GM18861 (cell line): ENCODE data around the gene SLC4A11.

ENCODE experiments used
- ATAC-seq: cut with Tn5 transposase; IDR thresholded peaks from one replicate; pipeline ENCODE4 v1.9.1; 2021; ENCODE audit not compliant: unreplicated experiment

SLC4A11 gene

GRCh38 chr20:3239026-3239866 lies at the start of gene SLC4A11:
SLC4A11 (minus strand) TSS chr20:3239190; CDS start chr20:3239137, 53 bp downstream.
- no peak for ATAC-seq

- ATAC-seq, result no peak
These were observed 44.3 kb upstream of the SLC4A11 start for GRCh38 chr20:3283222-3283820.

- no peak for ATAC-seq
These were observed 43.6 kb upstream of the SLC4A11 start for GRCh38 chr20:3282271-3283221.

- no peak for ATAC-seq
These were observed 42.4 kb upstream of the SLC4A11 start for GRCh38 chr20:3281437-3281836.

GRCh38 chr20:3279761-3280160 lies 40.8 kb upstream of the SLC4A11 start:
- ATAC-seq, result no peak

- no peak for ATAC-seq
These were observed 38.9 kb upstream of the SLC4A11 start for GRCh38 chr20:3277686-3278465.

GRCh38 chr20:3276680-3277015 lies 37.7 kb upstream of the SLC4A11 start:
- ATAC-seq, result no peak

GRCh38 chr20:3275966-3276679 lies 37.1 kb upstream of the SLC4A11 start:
- ATAC-seq, result no peak

- no peak for ATAC-seq
These were observed 36.3 kb upstream of the SLC4A11 start for GRCh38 chr20:3275064-3275935.

GRCh38 chr20:3273371-3273770 lies 34.4 kb upstream of the SLC4A11 start:
- no peak for ATAC-seq

GRCh38 chr20:3270051-3270450 lies 31.1 kb upstream of the SLC4A11 start:
- ATAC-seq, result no peak

- ATAC-seq, result no peak
These were observed 23.6 kb upstream of the SLC4A11 start for GRCh38 chr20:3262566-3262965.

- ATAC-seq, result no peak
These were observed 19.4 kb upstream of the SLC4A11 start for GRCh38 chr20:3258429-3258828.

GRCh38 chr20:3255728-3256127 lies 16.7 kb upstream of the SLC4A11 start:
- no peak for ATAC-seq

GRCh38 chr20:3251806-3252205 lies 12.8 kb upstream of the SLC4A11 start:
- ATAC-seq, result no peak

- no peak for ATAC-seq
These were observed 11.1 kb upstream of the SLC4A11 start for GRCh38 chr20:3250091-3250504.

GRCh38 chr20:3248993-3249347 lies 10.0 kb upstream of the SLC4A11 start:
- ATAC-seq, result no peak

- no peak for ATAC-seq
These were observed 9.4 kb upstream of the SLC4A11 start for GRCh38 chr20:3248167-3248992.
